GM12864 (cell line): Measurements from ENCODE around the gene RAB11FIP5.

Experiments
- DNase-seq: peaks from one replicate; pipeline ENCODE4 v3.0.0-alpha.2; 2011; ENCODE audit warnings: low read depth
- H3K4me3 ChIP-seq: 2 replicates; pipeline ENCODE4 v1.5.1; 2011; ENCODE audit warnings: mild to moderate bottlenecking, low read depth, low read length, control low read depth
- CTCF ChIP-seq: IDR thresholded peaks from 2 replicates; pipeline ENCODE4 v1.5.1; 2011; ENCODE audit warnings: low read depth, mild to moderate bottlenecking, moderate library complexity, low read length, control low read depth, inconsistent platforms; ENCODE audit errors: missing control alignments

The RAB11FIP5 gene

GRCh38 chr2:73091696-73092095, 21.1 kb downstream of the RAB11FIP5 start:
- H3K4me3 ChIP-seq = no peak overlapping the region
- TF ChIP-seq CTCF = no peak

GRCh38 chr2:73091164-73091563, 21.6 kb downstream of the RAB11FIP5 start:
- no peak for DNase-seq
- TF ChIP-seq CTCF = no peak
- no peak overlapping the region for H3K4me3 ChIP-seq

More at GRCh38 chr2:73091696-73092095, 21.1 kb downstream of the RAB11FIP5 start:
- no peak for DNase-seq

GRCh38 chr2:73089270-73090030, 23.3 kb downstream of the RAB11FIP5 start:
- TF ChIP-seq CTCF = no peak
- H3K4me3 ChIP-seq = no peak overlapping the region
- no peak for DNase-seq

GRCh38 chr2:73088703-73089102, 24.0 kb downstream of the RAB11FIP5 start:
- no peak overlapping the region for H3K4me3 ChIP-seq
- no peak for TF ChIP-seq CTCF
- DNase-seq = no peak

GRCh38 chr2:73088211-73088610, 24.5 kb downstream of the RAB11FIP5 start:
- TF ChIP-seq CTCF = no peak
- DNase-seq = no peak
- H3K4me3 ChIP-seq = no peak overlapping the region

GRCh38 chr2:73087311-73087710, 25.4 kb downstream of the RAB11FIP5 start:
- no peak for TF ChIP-seq CTCF
- H3K4me3 ChIP-seq = no peak overlapping the region
- DNase-seq = no peak

- H3K4me3 ChIP-seq = no peak overlapping the region
- peak; percentile 91 for TF ChIP-seq CTCF
- DNase-seq = no peak
Measured at GRCh38 chr2:73085691-73086090, 27.1 kb downstream of the RAB11FIP5 start.
